Lung (tissue), 12 donors: ENCODE data around the gene DGCR2. TPM values are rescaled to one million over a fixed set of nuclear protein-coding genes. Genes with fewer than 3 reads are reported as not detected.

Experiments
- ATAC-seq: fragments of 200-7000 bp; cut with Tn5 transposase; one replicate; pipeline ENCODE4 v1.9.1; 2020; ENCODE audit warnings: moderate number of reproducible peaks; ENCODE audit not compliant: insufficient read depth, low FRiP score
- DNase-seq, 3 donors: peaks; one replicate each; pipeline ENCODE4 v3.0.0-alpha.2; 2013 to 2017
- H3K27ac ChIP-seq, 2 donors: one replicate each; pipeline ENCODE4 v1.5.1; 2013; ENCODE audit warnings: mild to moderate bottlenecking in 2 of 2, moderate library complexity in 2 of 2, control low read depth in 1 of 2, inconsistent platforms in 1 of 2, low read depth in 1 of 2, low read length in 1 of 2
- H3K27me3 ChIP-seq, 3 donors: one replicate each; pipeline ENCODE4 v1.5.1; 2013; ENCODE audit warnings: low read length in 2 of 3; ENCODE audit not compliant: control insufficient read depth in 3 of 3, insufficient read depth in 3 of 3
- H3K36me3 ChIP-seq, 4 donors: one replicate each; pipeline ENCODE4 v1.5.1; 2013; ENCODE audit warnings: low read length in 4 of 4, mild to moderate bottlenecking in 1 of 4, moderate library complexity in 1 of 4; ENCODE audit not compliant: control insufficient read depth in 4 of 4, insufficient read depth in 4 of 4
- H3K4me1 ChIP-seq, 5 donors: one replicate each; pipeline ENCODE4 v1.5.1; 2013; ENCODE audit warnings: low read length in 5 of 5, mild to moderate bottlenecking in 2 of 5, moderate library complexity in 1 of 5; ENCODE audit not compliant: control insufficient read depth in 5 of 5, insufficient read depth in 5 of 5
- H3K4me3 ChIP-seq: one replicate; pipeline ENCODE4 v1.5.1; 2013; ENCODE audit warnings: mild to moderate bottlenecking, control low read depth, moderate library complexity
- H3K9ac ChIP-seq, 2 donors: one replicate each; pipeline ENCODE4 v1.5.1; 2013; ENCODE audit warnings: low read length in 2 of 2, control low read depth in 1 of 2; ENCODE audit not compliant: insufficient read depth in 1 of 2
- H3K9me3 ChIP-seq, 4 donors: one replicate each; pipeline ENCODE4 v1.5.1; 2013; ENCODE audit warnings: low read length in 3 of 4, mild to moderate bottlenecking in 1 of 4, moderate library complexity in 1 of 4; ENCODE audit not compliant: control insufficient read depth in 4 of 4, insufficient read depth in 3 of 4
- WGBS, 2 donors: extraction: QIAGEN DNeasy Blood & Tissue Kit; methylation state at CpG; one replicate each; pipeline ENCODE4 v1.1.7; 2013; 5-methylcytosine and 5-hydroxymethylcytosine counted together
- polyA plus RNA-seq, 2 donors: library from polyadenylated mRNA; stranded (reverse); fragments of 200-250 nt; gene quantifications; one replicate each; pipeline ENCODE4 v1.2.1, GENCODE V29; 2013
- total RNA-seq, 2 donors: library from RNA; depleted of rRNA in 1 of 2; stranded (reverse); fragments of >200 nt in 1 of 2; gene quantifications; one replicate each; pipeline ENCODE4 v1.2.1, GENCODE V29; 2014 to 2021
- TF ChIP-seq, protein P1 (sequence below): IDR thresholded peaks from 2 replicates; pipeline ENCODE4 v1.5.1; 2012; ENCODE audit warnings: mild to moderate bottlenecking; ENCODE audit errors: control extremely low read depth, extremely low read depth
- donor health status: control.
- donor health status: control.
- donor health status: Bipolar disorder and iron deficiency.
- donor health status: healthy.
- donor health status: DM: yes; HTN: yes; CAD: no.

DGCR2 gene
- total and polyA plus RNA-seq, 4 donors: 40.4 to 77.4 (median 50.5) TPM

DNA sequence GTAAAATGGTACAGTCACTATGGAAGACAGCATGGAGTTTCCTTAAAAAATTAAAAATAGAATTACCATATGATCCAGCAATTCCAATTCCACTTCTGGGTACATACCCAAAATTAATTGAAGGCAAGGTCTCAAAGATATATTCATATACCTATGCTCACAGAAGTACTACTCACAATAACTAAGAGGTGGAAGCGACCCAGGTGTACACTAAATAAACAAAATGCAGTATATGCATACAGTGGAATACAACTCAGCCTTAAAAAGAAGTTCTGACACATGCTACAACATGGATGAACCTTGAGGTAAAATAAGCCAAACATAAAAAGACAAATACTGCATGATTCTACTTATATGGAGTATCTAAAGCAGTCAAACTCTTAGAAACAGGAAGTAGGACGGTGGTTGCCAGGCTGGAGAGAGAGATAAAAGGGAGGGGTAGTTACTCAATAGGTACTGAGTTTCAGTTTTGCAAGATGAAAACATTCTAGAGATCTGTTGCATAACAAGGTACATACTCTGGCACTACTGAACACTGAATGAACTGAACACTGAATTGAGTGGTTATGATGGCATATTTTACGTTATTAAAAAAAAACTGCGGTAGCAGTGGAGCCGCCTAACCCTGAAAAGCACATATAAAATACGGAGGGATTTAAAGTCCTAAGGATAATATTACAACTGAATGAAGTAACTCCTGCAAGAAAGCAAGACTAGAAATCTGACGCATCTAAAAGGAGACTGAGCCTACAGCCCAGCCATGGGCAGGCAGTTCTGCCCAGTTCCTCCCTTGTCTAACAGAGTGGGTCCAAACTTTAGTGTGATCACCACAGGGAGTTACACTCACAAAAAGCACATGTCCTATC is 12.8 kb downstream of the DGCR2 start:
- Histone ChIP-seq H3K4me1 (peaks cover 9 to 47% (median 21%) of the 10 kb centered on the region in 5 donors), H3K36me3 (peaks cover 0 to 2% (median 0%) of the 10 kb centered on the region in 4 donors), H3K9ac (no peak overlapping the region), H3K27me3 (no peaks in the 10 kb centered on the region), H3K27ac (peak overlapping the region in 1 of 2 donors; percentile 68), H3K4me3 (no peak overlapping the region), H3K9me3 (no peaks in the 10 kb centered on the region)
- DNase-seq (peak in 2 of 3 donors; percentile 42 to 65), ATAC-seq (peak; percentile 81)
- TF ChIP-seq, protein P1, sequence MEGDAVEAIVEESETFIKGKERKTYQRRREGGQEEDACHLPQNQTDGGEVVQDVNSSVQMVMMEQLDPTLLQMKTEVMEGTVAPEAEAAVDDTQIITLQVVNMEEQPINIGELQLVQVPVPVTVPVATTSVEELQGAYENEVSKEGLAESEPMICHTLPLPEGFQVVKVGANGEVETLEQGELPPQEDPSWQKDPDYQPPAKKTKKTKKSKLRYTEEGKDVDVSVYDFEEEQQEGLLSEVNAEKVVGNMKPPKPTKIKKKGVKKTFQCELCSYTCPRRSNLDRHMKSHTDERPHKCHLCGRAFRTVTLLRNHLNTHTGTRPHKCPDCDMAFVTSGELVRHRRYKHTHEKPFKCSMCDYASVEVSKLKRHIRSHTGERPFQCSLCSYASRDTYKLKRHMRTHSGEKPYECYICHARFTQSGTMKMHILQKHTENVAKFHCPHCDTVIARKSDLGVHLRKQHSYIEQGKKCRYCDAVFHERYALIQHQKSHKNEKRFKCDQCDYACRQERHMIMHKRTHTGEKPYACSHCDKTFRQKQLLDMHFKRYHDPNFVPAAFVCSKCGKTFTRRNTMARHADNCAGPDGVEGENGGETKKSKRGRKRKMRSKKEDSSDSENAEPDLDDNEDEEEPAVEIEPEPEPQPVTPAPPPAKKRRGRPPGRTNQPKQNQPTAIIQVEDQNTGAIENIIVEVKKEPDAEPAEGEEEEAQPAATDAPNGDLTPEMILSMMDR: no peak
- WGBS, 2 donors: 19 to 31% methylated on average over 7 of the region's 7 CpGs

DNA sequence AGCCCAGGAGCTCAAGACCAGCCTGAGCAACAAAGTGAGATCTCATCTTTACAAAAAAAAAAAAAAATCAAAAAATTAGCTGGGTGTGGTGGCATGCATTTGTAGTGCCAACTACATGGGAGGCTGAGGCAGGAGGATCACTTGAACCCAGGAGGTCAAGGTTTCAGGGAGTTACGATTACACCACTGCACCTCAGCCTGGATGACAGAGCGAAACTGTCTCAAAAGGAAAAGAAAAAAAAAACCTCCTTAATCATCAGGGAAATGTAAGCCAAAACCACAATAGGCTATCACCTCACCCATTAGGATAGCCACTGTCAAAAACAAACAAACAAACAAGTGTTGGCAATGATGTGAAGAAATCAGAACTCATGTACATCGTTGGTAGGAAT is 13.4 kb downstream of the DGCR2 start:
- Histone ChIP-seq H3K27me3 (no peaks in the 10 kb centered on the region), H3K9me3 (no peaks in the 10 kb centered on the region), H3K36me3 (peaks cover 0 to 2% (median 0%) of the 10 kb centered on the region in 4 donors), H3K27ac (peak overlapping the region in 1 of 2 donors; percentile 52), H3K4me3 (no peak overlapping the region), H3K4me1 (peaks cover 13 to 53% (median 21%) of the 10 kb centered on the region in 5 donors), H3K9ac (no peak overlapping the region)
- TF ChIP-seq, protein P1: no peak
- no peak for DNase-seq
- ATAC-seq: no peak
- WGBS, 2 donors: 22 to 56% methylated on average over 3 of the region's 3 CpGs

DNA sequence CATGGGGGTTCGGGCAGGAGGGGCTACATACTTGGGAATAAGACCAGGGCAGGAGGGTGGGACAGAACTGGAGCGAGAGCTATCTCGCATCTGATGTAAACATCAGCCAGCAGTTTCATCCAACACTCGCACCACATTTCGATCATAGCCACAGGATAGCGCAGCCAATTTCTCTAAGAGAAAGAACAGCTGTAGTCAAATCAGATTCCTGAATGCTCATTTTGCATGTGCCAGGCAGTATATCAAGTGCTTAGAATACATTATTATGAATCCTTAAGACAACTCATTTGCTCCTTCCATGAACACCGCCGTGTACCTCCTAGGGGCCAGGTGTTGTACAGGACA is 14.5 kb downstream of the DGCR2 start:
- H3K27ac ChIP-seq: no peak overlapping the region
- 81 to 89% methylated on average over 8 of the region's 8 CpGs for WGBS, 2 donors
- no peaks in the 10 kb centered on the region for H3K27me3 ChIP-seq
- peaks cover 0 to 2% (median 0%) of the 10 kb centered on the region in 4 donors for H3K36me3 ChIP-seq
- H3K4me1 ChIP-seq: peaks cover 13 to 53% (median 21%) of the 10 kb centered on the region in 5 donors
- no peak for ATAC-seq
- TF ChIP-seq, protein P1: no peak
- no peak overlapping the region for H3K9ac ChIP-seq
- DNase-seq: peak; percentile 46 to 87 (median 76)
- H3K4me3 ChIP-seq: no peak overlapping the region
- H3K9me3 ChIP-seq: no peaks in the 10 kb centered on the region
